Stimulated activated CD4-positive, alpha-beta T cell treated with anti-CD3 and anti-CD28 coated beads, Interleukin-12 subunit alpha, Interleukin-12 subunit beta, amount 100 ng/mL, for 4 hours (primary cell): ENCODE results near the gene WFDC2.
"Not testable (repeated sequence)": the region's sequence is repeated elsewhere in the genome, so short reads cannot be mapped to it uniquely, and the experiment has no call there.

Experiments used
- DNase-seq: peaks from one replicate; pipeline ENCODE4 v3.0.0-alpha.2; 2020

Gene WFDC2

GRCh38 chr20:45452772-45453691, 16.5 kb upstream of the WFDC2 start:
- no peak for DNase-seq

- peak; percentile 9 for DNase-seq
Measured at GRCh38 chr20:45456632-45457031, 12.9 kb upstream of the WFDC2 start.

GRCh38 chr20:45459606-45460005, 9.9 kb upstream of the WFDC2 start:
- DNase-seq: no peak

- DNase-seq: no peak
Measured at GRCh38 chr20:45461225-45461624, 8.3 kb upstream of the WFDC2 start.

GRCh38 chr20:45462711-45463509, 6.6 kb upstream of the WFDC2 start:
- DNase-seq: no peak

GRCh38 chr20:45463709-45464108, 5.8 kb upstream of the WFDC2 start:
- no peak for DNase-seq

GRCh38 chr20:45465491-45466266, 3.9 kb upstream of the WFDC2 start:
- no peak for DNase-seq

GRCh38 chr20:45467172-45467571, 2.4 kb upstream of the WFDC2 start:
- DNase-seq: no peak

GRCh38 chr20:45467861-45468260, 1.7 kb upstream of the WFDC2 start:
- no peak for DNase-seq

GRCh38 chr20:45470262-45470931, 844 bp downstream of the WFDC2 start:
- peak; percentile 10 for DNase-seq

GRCh38 chr20:45470937-45471336, 1.4 kb downstream of the WFDC2 start:
- no peak for DNase-seq

GRCh38 chr20:45472286-45472685, 2.7 kb downstream of the WFDC2 start:
- DNase-seq: not testable (repeated sequence)

- DNase-seq: not testable (repeated sequence)
Measured at GRCh38 chr20:45477530-45478148, 8.1 kb downstream of the WFDC2 start.

GRCh38 chr20:45479822-45480221, 10.3 kb downstream of the WFDC2 start:
- no peak for DNase-seq

GRCh38 chr20:45484676-45485075, 15.1 kb downstream of the WFDC2 start:
- DNase-seq: no peak

GRCh38 chr20:45485388-45485787, 15.8 kb downstream of the WFDC2 start:
- DNase-seq: no peak

GRCh38 chr20:45487231-45487635, 17.7 kb downstream of the WFDC2 start:
- DNase-seq: no peak

GRCh38 chr20:45489083-45489531, 19.6 kb downstream of the WFDC2 start:
- no peak for DNase-seq

GRCh38 chr20:45495501-45495941, 26.0 kb downstream of the WFDC2 start:
- no peak for DNase-seq

- no peak for DNase-seq
Measured at GRCh38 chr20:45496166-45496565, 26.6 kb downstream of the WFDC2 start.

GRCh38 chr20:45497971-45498494, 28.5 kb downstream of the WFDC2 start:
- no peak for DNase-seq

- DNase-seq: no peak
Measured at GRCh38 chr20:45500022-45500421, 30.5 kb downstream of the WFDC2 start.
